Skeletal muscle tissue (tissue), 4 donors: Measurements from ENCODE around the gene MTX1. TPM values are rescaled to one million over a fixed set of nuclear protein-coding genes. Genes with fewer than 3 reads are reported as not detected.
A peak's percentile ranks its signal among the peaks of the same experiment; 100 is the strongest.
"Not testable (repeated sequence)": the region's sequence is repeated elsewhere in the genome, so short reads cannot be mapped to it uniquely, and the experiment has no call there.

Experiments
- H3K27ac ChIP-seq: one replicate; pipeline ENCODE4 v1.7.0; 2013; ENCODE audit warnings: mild to moderate bottlenecking, low read depth, low read length, inconsistent platforms
- H3K27me3 ChIP-seq, 3 donors: one replicate each; pipeline ENCODE4 v1.7.0; 2013; ENCODE audit warnings: low read length in 3 of 3; ENCODE audit not compliant: control insufficient read depth in 3 of 3, insufficient read depth in 3 of 3
- H3K36me3 ChIP-seq, 3 donors: one replicate each; pipeline ENCODE4 v1.7.0; 2013; ENCODE audit warnings: low read length in 3 of 3; ENCODE audit not compliant: control insufficient read depth in 3 of 3, insufficient read depth in 3 of 3
- H3K4me1 ChIP-seq, 3 donors: one replicate each; pipeline ENCODE4 v1.7.0; 2013; ENCODE audit warnings: low read length in 3 of 3, mild to moderate bottlenecking in 3 of 3; ENCODE audit not compliant: control insufficient read depth in 3 of 3, insufficient read depth in 3 of 3
- H3K4me3 ChIP-seq, 3 donors: one replicate each; pipeline ENCODE4 v1.7.0; 2013; ENCODE audit warnings: low read length in 3 of 3
- H3K9ac ChIP-seq, 3 donors: one replicate each; pipeline ENCODE4 v1.7.0; 2013; ENCODE audit warnings: low read length in 3 of 3, mild to moderate bottlenecking in 3 of 3, moderate library complexity in 2 of 3, low read depth in 1 of 3
- H3K9me3 ChIP-seq, 3 donors: one replicate each; pipeline ENCODE4 v1.7.0; 2013; ENCODE audit warnings: low read length in 3 of 3; ENCODE audit not compliant: control insufficient read depth in 3 of 3
- total RNA-seq: library from RNA; depleted of rRNA; stranded (reverse); fragments of >200 nt; gene quantifications from one replicate; pipeline ENCODE4 v1.2.3, GENCODE V29; 2014
- donor health status: Osteomylitis.

MTX1 gene
- total RNA-seq, 1 donor from 2014 or later = 16.2 TPM

GRCh38 chr1:155231302-155231701, 22.8 kb downstream of the MTX1 start:
- not testable (repeated sequence) for H3K36me3 ChIP-seq, H3K4me3 ChIP-seq, H3K9me3 ChIP-seq, H3K9ac ChIP-seq, H3K27me3 ChIP-seq, H3K27ac ChIP-seq
- peaks cover 12 to 16% (median 16%) of the 10 kb centered on the region in 3 donors for H3K4me1 ChIP-seq

- H3K36me3 ChIP-seq = peaks cover 7 to 19% (median 16%) of the 10 kb centered on the region in 3 donors
- H3K9me3 ChIP-seq, H3K9ac ChIP-seq, H3K27me3 ChIP-seq, H3K27ac ChIP-seq, H3K4me3 ChIP-seq, H3K4me1 ChIP-seq: not testable (repeated sequence)
Observed at GRCh38 chr1:155232001-155232978, 23.8 kb downstream of the MTX1 start.

- not testable (repeated sequence) for H3K9ac ChIP-seq, H3K4me3 ChIP-seq, H3K9me3 ChIP-seq, H3K27me3 ChIP-seq, H3K27ac ChIP-seq, H3K4me1 ChIP-seq
- peaks cover 7 to 19% (median 16%) of the 10 kb centered on the region in 3 donors for H3K36me3 ChIP-seq
Observed at GRCh38 chr1:155233502-155233901, 25.0 kb downstream of the MTX1 start.

- not testable (repeated sequence) for H3K9me3 ChIP-seq, H3K4me1 ChIP-seq, H3K4me3 ChIP-seq, H3K27ac ChIP-seq, H3K9ac ChIP-seq, H3K27me3 ChIP-seq
- peaks cover 7 to 20% (median 19%) of the 10 kb centered on the region in 3 donors for H3K36me3 ChIP-seq
Observed at GRCh38 chr1:155235375-155235774, 26.9 kb downstream of the MTX1 start.

- Histone ChIP-seq H3K9me3 (no peaks in the 10 kb centered on the region), H3K27me3 (no peaks in the 10 kb centered on the region), H3K36me3 (peaks cover 7 to 20% (median 19%) of the 10 kb centered on the region in 3 donors), H3K4me3 (no peak overlapping the region), H3K9ac (no peak overlapping the region), H3K27ac (no peak overlapping the region), H3K4me1 (peaks cover 4 to 9% (median 8%) of the 10 kb centered on the region in 3 donors)
Observed at GRCh38 chr1:155236451-155236850, 28.0 kb downstream of the MTX1 start.

GRCh38 chr1:155241069-155241679, 32.7 kb downstream of the MTX1 start:
- Histone ChIP-seq H3K27me3 (no peaks in the 10 kb centered on the region), H3K9ac (peak overlapping the region in 1 of 3 donors; percentile 54), H3K4me1 (peaks cover 22 to 37% (median 22%) of the 10 kb centered on the region in 3 donors), H3K9me3 (no peaks in the 10 kb centered on the region), H3K4me3 (peak overlapping the region; percentile 56 to 78 (median 68)), H3K27ac (no peak overlapping the region), H3K36me3 (peaks cover 4 to 14% (median 10%) of the 10 kb centered on the region in 3 donors)

GRCh38 chr1:155241841-155242264, 33.4 kb downstream of the MTX1 start:
- Histone ChIP-seq H3K9me3 (no peaks in the 10 kb centered on the region), H3K27me3 (no peaks in the 10 kb centered on the region), H3K27ac (no peak overlapping the region)

GRCh38 chr1:155242805-155243358, 34.4 kb downstream of the MTX1 start:
- Histone ChIP-seq H3K9ac (peak overlapping the region in 2 of 3 donors; percentile 75 to 88), H3K4me3 (peak overlapping the region in 2 of 3 donors; percentile 86 to 93)

More at GRCh38 chr1:155241841-155242264, 33.4 kb downstream of the MTX1 start:
- H3K36me3 ChIP-seq = peaks cover 0 to 7% (median 5%) of the 10 kb centered on the region in 3 donors
- no peak overlapping the region for H3K9ac ChIP-seq
- peaks cover 22 to 37% (median 22%) of the 10 kb centered on the region in 3 donors for H3K4me1 ChIP-seq
- no peak overlapping the region for H3K4me3 ChIP-seq

GRCh38 chr1:155244368-155245162, 36.1 kb downstream of the MTX1 start:
- Histone ChIP-seq H3K9ac (peak overlapping the region; percentile 75 to 88 (median 84)), H3K36me3 (peaks cover 5 to 17% (median 11%) of the 10 kb centered on the region in 3 donors), H3K9me3 (no peaks in the 10 kb centered on the region), H3K27me3 (no peaks in the 10 kb centered on the region), H3K27ac (peak overlapping the region; percentile 82), H3K4me3 (peak overlapping the region; percentile 73 to 93 (median 86)), H3K4me1 (peaks cover 22 to 37% (median 22%) of the 10 kb centered on the region in 3 donors)

More at GRCh38 chr1:155242805-155243358, 34.4 kb downstream of the MTX1 start:
- Histone ChIP-seq H3K27ac (no peak overlapping the region), H3K36me3 (peaks cover 5 to 10% (median 9%) of the 10 kb centered on the region in 3 donors), H3K27me3 (no peaks in the 10 kb centered on the region), H3K4me1 (peaks cover 22 to 37% (median 22%) of the 10 kb centered on the region in 3 donors), H3K9me3 (no peaks in the 10 kb centered on the region)
